ENCODE data around the gene ANAPC13. TPM values are rescaled to one million over a fixed set of nuclear protein-coding genes. Genes with fewer than 3 reads are reported as not detected.

Gene ANAPC13
- total RNA-seq (10 to 100 TPM; 75.6 to 95.8 (median 81.3) TPM), polyA plus RNA-seq (87.7 TPM)
- long read RNA-seq, donor 1, transcript ANAPC13-204 (3 exons, 1,840 nt): minor isoform, 24 of 98 reads
- long read RNA-seq, donor 1, transcript ANAPC13-201 (3 exons, 1,209 nt): major isoform, 67 of 98 reads
- long read RNA-seq, donor 1, partial matches to known transcripts: 0 of 98 reads
- long read RNA-seq, donor 1, other reads (novel, unspliced or antisense): 3 of 98 reads
- long read RNA-seq, donor 2, transcript ANAPC13-201 (3 exons, 1,209 nt): major isoform, 41 of 53 reads
- long read RNA-seq, donor 2, transcript ANAPC13-204 (3 exons, 1,840 nt): minor isoform, 9 of 53 reads
- long read RNA-seq, donor 2, partial matches to known transcripts: 0 of 53 reads
- long read RNA-seq, donor 2, other reads (novel, unspliced or antisense): 2 of 53 reads
- long read RNA-seq, donor 3, transcript ANAPC13-201 (3 exons, 1,209 nt): major isoform, 155 of 234 reads
- long read RNA-seq, donor 3, transcript ANAPC13-204 (3 exons, 1,840 nt): minor isoform, 57 of 234 reads
- long read RNA-seq, donor 3, transcript ANAPC13-206 (3 exons, 1,420 nt): minor isoform, 6 of 234 reads
- long read RNA-seq, donor 3, transcript ANAPC13-203 (2 exons, 686 nt): minor isoform, 10 of 234 reads
- long read RNA-seq, donor 3, partial matches to known transcripts: 1 of 234 reads
- long read RNA-seq, donor 3, other reads (novel, unspliced or antisense): 5 of 234 reads
- long read RNA-seq, donor 4, transcript ANAPC13-201 (3 exons, 1,209 nt): major isoform, 37 of 55 reads
- long read RNA-seq, donor 4, transcript ANAPC13-204 (3 exons, 1,840 nt): minor isoform, 15 of 55 reads
- long read RNA-seq, donor 4, partial matches to known transcripts: 0 of 55 reads
- long read RNA-seq, donor 4, other reads (novel, unspliced or antisense): 0 of 55 reads

GRCh38 chr3:134485718-134486576 is at the start of gene ANAPC13, which contains the start of gene CEP63:
Gene ANAPC13 (minus strand): TSS chr3:134485985. CDS start chr3:134482904, 3,081 bp downstream.
Gene CEP63 (plus strand): TSS chr3:134486057. CDS start chr3:134495321, 9,264 bp downstream.
- DNase-seq: peak; percentile 94 to 96 (median 96)
- WGBS: under 1% methylated on average over 81 of the region's 81 CpGs
- no peaks in the 10 kb centered on the region for H3K27me3 ChIP-seq (ENCODE audit: control insufficient read depth, insufficient read depth)
- peak within 1 kb of the TSS; percentile 86 for H3K4me3 ChIP-seq (ENCODE audit: low read length)
- no peaks in the 10 kb centered on the region for H3K4me1 ChIP-seq (ENCODE audit: control insufficient read depth, insufficient read depth, low read length)
- H3K27ac ChIP-seq (ENCODE audit: low read length): peak within 1 kb of the TSS; percentile 97
- ATAC-seq: peak; percentile 94 to 95
- H3K9me3 ChIP-seq (ENCODE audit: control insufficient read depth, low read length): no peaks in the 10 kb centered on the region
- intact Hi-C loops (cut with DNase I): loop anchor here in 2 of 4 donors (10.0 kb wide), 1 partner anchor 271 kb away; no protein-coding TSS in a partner anchor

- DNase-seq (no peak), ATAC-seq (no peak)
- no peak overlapping the region for H3K27ac ChIP-seq (ENCODE audit: low read length)
- no peaks in the 10 kb centered on the region for H3K27me3 ChIP-seq (ENCODE audit: control insufficient read depth, insufficient read depth)
- no peak overlapping the region for H3K4me3 ChIP-seq (ENCODE audit: low read length)
- H3K9me3 ChIP-seq (ENCODE audit: control insufficient read depth, low read length): no peaks in the 10 kb centered on the region
- no peaks in the 10 kb centered on the region for H3K4me1 ChIP-seq (ENCODE audit: control insufficient read depth, insufficient read depth, low read length)
- WGBS: 84% methylated on average over 4 of the region's 4 CpGs
- intact Hi-C loops (cut with DNase I): no loop called here
Observed at GRCh38 chr3:134535186-134535970, 49.6 kb upstream of the ANAPC13 start.

- 78% methylated on average over 1 of the region's 1 CpG for WGBS
- DNase-seq: no peak
- ATAC-seq: no peak
- Histone ChIP-seq H3K27ac (ENCODE audit: low read length) (no peak overlapping the region), H3K4me1 (ENCODE audit: control insufficient read depth, insufficient read depth, low read length) (no peaks in the 10 kb centered on the region), H3K9me3 (ENCODE audit: control insufficient read depth, low read length) (no peaks in the 10 kb centered on the region), H3K27me3 (ENCODE audit: control insufficient read depth, insufficient read depth) (no peaks in the 10 kb centered on the region), H3K4me3 (ENCODE audit: low read length) (no peak overlapping the region)
- intact Hi-C loops (cut with DNase I): no loop called here
Observed at GRCh38 chr3:134533493-134533892, 47.7 kb upstream of the ANAPC13 start.

- Histone ChIP-seq H3K9me3 (ENCODE audit: control insufficient read depth, low read length) (no peaks in the 10 kb centered on the region), H3K4me3 (ENCODE audit: low read length) (no peak overlapping the region), H3K4me1 (ENCODE audit: control insufficient read depth, insufficient read depth, low read length) (no peaks in the 10 kb centered on the region), H3K27ac (ENCODE audit: low read length) (peak overlapping the region; percentile 36), H3K27me3 (ENCODE audit: control insufficient read depth, insufficient read depth) (no peaks in the 10 kb centered on the region)
- ATAC-seq: peak; percentile 44 to 73
- 85% methylated on average over 7 of the region's 7 CpGs for WGBS
- peak in 1 of 3 donors; percentile 56 for DNase-seq
- intact Hi-C loops (cut with DNase I): no loop called here
Observed at GRCh38 chr3:134527538-134528186, 41.9 kb upstream of the ANAPC13 start.

- peak; percentile 42 to 43 for ATAC-seq
Observed at GRCh38 chr3:134527037-134527436, 41.3 kb upstream of the ANAPC13 start.

GRCh38 chr3:134526319-134526718 is 40.5 kb upstream of the ANAPC13 start:
- DNase-seq: no peak
- H3K27me3 ChIP-seq (ENCODE audit: control insufficient read depth, insufficient read depth): no peaks in the 10 kb centered on the region
- 84% methylated on average over 1 of the region's 1 CpG for WGBS
- H3K4me1 ChIP-seq (ENCODE audit: control insufficient read depth, insufficient read depth, low read length): no peaks in the 10 kb centered on the region
- H3K9me3 ChIP-seq (ENCODE audit: control insufficient read depth, low read length): no peaks in the 10 kb centered on the region
- H3K27ac ChIP-seq (ENCODE audit: low read length): no peak overlapping the region
- H3K4me3 ChIP-seq (ENCODE audit: low read length): no peak overlapping the region
- intact Hi-C loops (cut with DNase I): no loop called here
- ATAC-seq: no peak

More at GRCh38 chr3:134527037-134527436, 41.3 kb upstream of the ANAPC13 start:
- no peak for DNase-seq
- 96% methylated on average over 4 of the region's 4 CpGs for WGBS
- Histone ChIP-seq H3K4me1 (ENCODE audit: control insufficient read depth, insufficient read depth, low read length) (no peaks in the 10 kb centered on the region), H3K27me3 (ENCODE audit: control insufficient read depth, insufficient read depth) (no peaks in the 10 kb centered on the region), H3K9me3 (ENCODE audit: control insufficient read depth, low read length) (no peaks in the 10 kb centered on the region), H3K4me3 (ENCODE audit: low read length) (no peak overlapping the region), H3K27ac (ENCODE audit: low read length) (no peak overlapping the region)
- intact Hi-C loops (cut with DNase I): no loop called here

- ATAC-seq (no peak), DNase-seq (no peak)
- Histone ChIP-seq H3K4me3 (ENCODE audit: low read length) (no peak overlapping the region), H3K27me3 (ENCODE audit: control insufficient read depth, insufficient read depth) (no peaks in the 10 kb centered on the region), H3K27ac (ENCODE audit: low read length) (no peak overlapping the region), H3K4me1 (ENCODE audit: control insufficient read depth, insufficient read depth, low read length) (no peaks in the 10 kb centered on the region), H3K9me3 (ENCODE audit: control insufficient read depth, low read length) (no peaks in the 10 kb centered on the region)
- intact Hi-C loops (cut with DNase I): no loop called here
Observed at GRCh38 chr3:134525293-134525692, 39.5 kb upstream of the ANAPC13 start.

- Histone ChIP-seq H3K9me3 (ENCODE audit: control insufficient read depth, low read length) (no peaks in the 10 kb centered on the region), H3K4me1 (ENCODE audit: control insufficient read depth, insufficient read depth, low read length) (no peaks in the 10 kb centered on the region), H3K4me3 (ENCODE audit: low read length) (no peak overlapping the region), H3K27me3 (ENCODE audit: control insufficient read depth, insufficient read depth) (no peaks in the 10 kb centered on the region), H3K27ac (ENCODE audit: low read length) (no peak overlapping the region)
- WGBS: 98% methylated on average over 6 of the region's 6 CpGs
- intact Hi-C loops (cut with DNase I): no loop called here
- DNase-seq (no peak), ATAC-seq (no peak)
Observed at GRCh38 chr3:134522541-134522940, 36.8 kb upstream of the ANAPC13 start.

GRCh38 chr3:134517791-134518190 is 32.0 kb upstream of the ANAPC13 start:
- DNase-seq (no peak), ATAC-seq (no peak)
- intact Hi-C loops (cut with DNase I): no loop called here
- peaks cover 3% of the 10 kb centered on the region for H3K4me1 ChIP-seq (ENCODE audit: control insufficient read depth, insufficient read depth, low read length)
- no peak overlapping the region for H3K4me3 ChIP-seq (ENCODE audit: low read length)
- no peaks in the 10 kb centered on the region for H3K9me3 ChIP-seq (ENCODE audit: control insufficient read depth, low read length)
- no peaks in the 10 kb centered on the region for H3K27me3 ChIP-seq (ENCODE audit: control insufficient read depth, insufficient read depth)
- no peak overlapping the region for H3K27ac ChIP-seq (ENCODE audit: low read length)

Data from right cardiac atrium (tissue), 5 donors.